Sigmoid colon (tissue), 4 donors: ENCODE measurements around the gene NTPCR.

Source experiments
- CTCF ChIP-seq, 4 experiments: fragments of 450-650 bp in 3 of 4; fragments of 200-600 bp in 1 of 4; IDR thresholded peaks; one replicate each; pipeline ENCODE4 v1.5.1; 2016 to 2019; ENCODE audit warnings: antibody characterized with exemption in 4 of 4, mild to moderate bottlenecking in 3 of 4, moderate library complexity in 2 of 4
- POLR2AphosphoS5 ChIP-seq, 4 donors: sonication (generic); formaldehyde crosslinking; IDR thresholded peaks; one replicate each; pipeline ENCODE4 v1.6.1; 2017; ENCODE audit warnings: antibody characterized with exemption in 4 of 4

GRCh38 chr1:232940262-232940661 is 10.1 kb upstream of the NTPCR start:
- TF ChIP-seq POLR2AphosphoS5 (IDR thresholded peaks at IDR 0.05) (no peak), CTCF (IDR thresholded peaks at IDR 0.05) (no peak)
